Ovary (tissue), 9 donors: ENCODE results near the gene POTEF. TPM values are rescaled to one million over a fixed set of nuclear protein-coding genes. Genes with fewer than 3 reads are reported as not detected.
"Not testable (repeated sequence)": the region's sequence is repeated elsewhere in the genome, so short reads cannot be mapped to it uniquely, and the experiment has no call there.

Experiments
- DNase-seq, 5 donors: peaks; one replicate each; pipeline ENCODE4 v3.0.0-alpha.2; 2019 to 2020
- H3K27ac ChIP-seq, 2 donors: fragments of 200-600 bp; one replicate each; pipeline versions ENCODE4 v1.5.1 to v1.8.0; 2019 to 2022
- H3K27me3 ChIP-seq: fragments of 200-600 bp; one replicate; pipeline ENCODE4 v1.8.0; 2022
- H3K36me3 ChIP-seq: fragments of 200-600 bp; sonication (generic); one replicate; pipeline ENCODE4 v1.5.1; 2019
- H3K4me1 ChIP-seq: one replicate; pipeline ENCODE4 v1.8.1; 2013; ENCODE audit warnings: mild to moderate bottlenecking, moderate library complexity; ENCODE audit not compliant: insufficient read depth
- H3K4me3 ChIP-seq: fragments of 200-600 bp; sonication (generic); one replicate; pipeline ENCODE4 v1.5.1; 2017
- H3K9me3 ChIP-seq, 2 donors: fragments of 200-600 bp in 1 of 2; sonication (generic) in 1 of 2; one replicate each; pipeline versions ENCODE4 v1.5.1 to v1.8.1; 2013 to 2019; ENCODE audit warnings: mild to moderate bottlenecking in 1 of 2, moderate library complexity in 1 of 2
- EP300 ChIP-seq: sonication (generic); formaldehyde crosslinking; IDR thresholded peaks from one replicate; pipeline ENCODE4 v1.6.1; 2017; ENCODE audit warnings: antibody characterized with exemption
- POLR2A ChIP-seq: fragments of 450-650 bp; IDR thresholded peaks from one replicate; pipeline ENCODE4 v1.6.1; 2017; ENCODE audit warnings: antibody characterized with exemption, mild to moderate bottlenecking, moderate library complexity
- WGBS, 3 donors: extraction: QIAGEN DNeasy Blood & Tissue Kit in 1 of 3; methylation state at CpG; one replicate each; pipeline versions ENCODE4 v1.1.5 to v1.1.7; 2013 to 2017; 5-methylcytosine and 5-hydroxymethylcytosine counted together
- intact Hi-C, 4 donors: fragments of 100-400 bp; cut with DNase I; formaldehyde crosslinking; loops; one replicate each; pipeline versions ENCODE4 v1.11.0 to v1.15.1; 2022 to 2023
- polyA plus RNA-seq, 2 donors: library from polyadenylated mRNA; stranded (reverse); fragments of 200-250 nt in 1 of 2; fragments of 350-450 nt in 1 of 2; fragmentation: Illumina TruSeq in 1 of 2; extraction: RNeasy Lipid Tissue Mini Kit (QIAGEN cat#74804) in 1 of 2; gene quantifications; one replicate each; pipeline ENCODE4 v1.2.3, GENCODE V29; 2013 to 2014
- total RNA-seq, 7 donors: library from RNA; depleted of rRNA in 2 of 7; stranded (reverse); fragments of >200 nt in 2 of 7; fragmentation: NEBNext Ultra II Directional in 3 of 7; extraction: Animal tissue kit (Norgen Biotek cat#: 25700) in 3 of 7; gene quantifications; one replicate each; pipeline versions ENCODE4 v1.1.0 to v1.2.4, GENCODE V29; 2016 to 2023
- TF ChIP-seq, protein P1 (sequence below), 3 donors: fragments of 450-650 bp in 2 of 3; fragments of 200-600 bp in 1 of 3; IDR thresholded peaks; one replicate each; pipeline versions ENCODE4 v1.5.1 to v1.8.0; 2016 to 2022; ENCODE audit warnings: antibody characterized with exemption in 3 of 3, mild to moderate bottlenecking in 1 of 3
- donor health status: DM: no; HTN: no; CAD: no; lungs with moderate emphysema.
- donor health status: DM: no; HTN: no; CAD: no.
- donor health status: Bipolar disorder and iron deficiency.
- donor health status: DM: yes; HTN: yes; CAD: no.
- donor health status: DM: no; HTN: no; CAD: no.
- donor health status: DM: yes; HTN: yes; CAD: no.

Gene POTEF
- total and polyA plus RNA-seq, 9 donors = 0.04 to 2.2 (median 0.23) TPM; not detected in 6

DNA sequence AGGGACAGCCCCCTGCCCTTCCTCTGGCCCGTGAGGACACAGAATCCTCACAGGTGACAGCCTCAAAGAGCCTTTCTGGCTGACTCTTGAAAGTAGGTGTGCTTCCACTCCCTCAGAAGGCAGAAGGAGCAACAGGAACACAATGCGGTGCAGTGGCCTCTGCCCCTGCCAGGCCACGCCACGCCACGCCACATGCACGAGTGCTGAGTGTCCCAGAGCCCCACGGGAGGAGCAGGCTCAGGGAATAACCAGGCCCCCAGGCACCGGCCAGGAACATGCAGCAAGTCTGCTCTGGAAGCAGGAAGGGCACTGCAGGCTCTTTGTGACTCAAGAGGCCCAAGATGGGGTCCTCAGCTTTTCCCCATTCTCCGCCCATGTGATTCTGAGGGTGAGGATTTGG is 33.9 kb upstream of the POTEF start:
- no peak for TF ChIP-seq EP300
- no peak for TF ChIP-seq POLR2A
- TF ChIP-seq, protein P1, sequence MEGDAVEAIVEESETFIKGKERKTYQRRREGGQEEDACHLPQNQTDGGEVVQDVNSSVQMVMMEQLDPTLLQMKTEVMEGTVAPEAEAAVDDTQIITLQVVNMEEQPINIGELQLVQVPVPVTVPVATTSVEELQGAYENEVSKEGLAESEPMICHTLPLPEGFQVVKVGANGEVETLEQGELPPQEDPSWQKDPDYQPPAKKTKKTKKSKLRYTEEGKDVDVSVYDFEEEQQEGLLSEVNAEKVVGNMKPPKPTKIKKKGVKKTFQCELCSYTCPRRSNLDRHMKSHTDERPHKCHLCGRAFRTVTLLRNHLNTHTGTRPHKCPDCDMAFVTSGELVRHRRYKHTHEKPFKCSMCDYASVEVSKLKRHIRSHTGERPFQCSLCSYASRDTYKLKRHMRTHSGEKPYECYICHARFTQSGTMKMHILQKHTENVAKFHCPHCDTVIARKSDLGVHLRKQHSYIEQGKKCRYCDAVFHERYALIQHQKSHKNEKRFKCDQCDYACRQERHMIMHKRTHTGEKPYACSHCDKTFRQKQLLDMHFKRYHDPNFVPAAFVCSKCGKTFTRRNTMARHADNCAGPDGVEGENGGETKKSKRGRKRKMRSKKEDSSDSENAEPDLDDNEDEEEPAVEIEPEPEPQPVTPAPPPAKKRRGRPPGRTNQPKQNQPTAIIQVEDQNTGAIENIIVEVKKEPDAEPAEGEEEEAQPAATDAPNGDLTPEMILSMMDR (IDR thresholded peaks at IDR 0.05) = no peak
- intact Hi-C loops = no loop called here
- WGBS, 3 donors = 90 to 99% (median 94%) methylated on average over 5 to 9 of the region's 9 CpGs
- DNase-seq = no peak
- H3K36me3 ChIP-seq = no peaks in the 10 kb centered on the region
- H3K9me3 ChIP-seq = no peaks in the 10 kb centered on the region
- H3K27me3 ChIP-seq = no peaks in the 10 kb centered on the region
- H3K27ac ChIP-seq = no peak overlapping the region
- H3K4me3 ChIP-seq = no peak overlapping the region
- no peaks in the 10 kb centered on the region for H3K4me1 ChIP-seq

DNA sequence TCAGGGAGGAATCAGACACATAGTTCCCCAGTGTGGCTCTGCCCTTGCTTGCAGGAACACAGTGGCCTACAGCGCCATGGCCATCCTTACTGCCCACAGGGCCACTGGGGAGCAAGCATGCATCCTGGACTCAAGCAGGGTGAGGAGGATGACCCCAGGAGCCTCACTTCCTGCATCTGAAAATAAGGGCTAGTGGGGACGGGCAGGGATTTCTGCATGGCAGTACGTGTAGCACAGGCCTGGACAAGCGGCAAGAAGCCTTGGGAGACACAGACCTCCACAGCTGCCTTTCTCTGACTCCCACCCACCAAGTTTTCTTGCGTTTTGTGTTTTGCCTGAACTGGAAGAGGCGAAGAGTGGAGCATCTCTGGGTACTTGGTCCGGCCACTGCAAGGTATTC is 33.5 kb upstream of the POTEF start:
- DNase-seq, H3K4me3 ChIP-seq, intact Hi-C loops, H3K36me3 ChIP-seq, H3K9me3 ChIP-seq, H3K27me3 ChIP-seq, H3K27ac ChIP-seq, H3K4me1 ChIP-seq: not testable (repeated sequence)
- 92 to 95% (median 94%) methylated on average over 7 of the region's 7 CpGs for WGBS, 3 donors

GRCh38 chr2:130160838-130161705 is 32.0 kb upstream of the POTEF start:
- DNase-seq, H3K27me3 ChIP-seq, H3K4me1 ChIP-seq, H3K36me3 ChIP-seq, H3K4me3 ChIP-seq, H3K9me3 ChIP-seq, intact Hi-C loops, H3K27ac ChIP-seq: not testable (repeated sequence)
- WGBS, 3 donors = 78 to 80% (median 79%) methylated on average over 25 of the region's 25 CpGs

DNA sequence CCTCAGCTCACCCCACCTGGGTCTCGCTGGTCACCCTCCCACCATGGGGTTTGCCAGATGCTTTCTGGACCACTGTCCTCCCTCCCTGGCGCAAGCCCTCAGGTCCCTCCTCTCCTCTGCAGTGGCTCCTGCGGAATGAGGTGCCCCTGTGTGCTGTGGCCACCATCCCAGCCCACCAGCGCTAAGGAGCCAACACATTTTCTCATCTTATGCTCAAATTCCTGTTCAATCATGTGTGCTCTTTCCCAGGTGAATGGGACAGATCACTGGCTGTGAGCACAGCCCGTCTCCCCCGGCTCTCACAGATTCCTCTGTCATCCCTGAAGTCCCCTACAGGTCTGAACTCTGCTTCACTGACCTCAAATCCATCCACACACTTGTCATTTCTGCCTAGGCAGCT is 31.1 kb upstream of the POTEF start:
- Histone ChIP-seq H3K36me3 (no peaks in the 10 kb centered on the region), H3K9me3 (no peaks in the 10 kb centered on the region), H3K27ac (no peak overlapping the region), H3K4me1 (no peaks in the 10 kb centered on the region), H3K27me3 (no peaks in the 10 kb centered on the region), H3K4me3 (no peak overlapping the region)
- 93 to 96% (median 95%) methylated on average over 6 of the region's 6 CpGs for WGBS, 3 donors
- intact Hi-C loops = no loop called here
- DNase-seq = no peak
- TF ChIP-seq EP300 = no peak
- no peak for TF ChIP-seq POLR2A
- TF ChIP-seq, protein P1 (IDR thresholded peaks at IDR 0.05) = no peak

DNA sequence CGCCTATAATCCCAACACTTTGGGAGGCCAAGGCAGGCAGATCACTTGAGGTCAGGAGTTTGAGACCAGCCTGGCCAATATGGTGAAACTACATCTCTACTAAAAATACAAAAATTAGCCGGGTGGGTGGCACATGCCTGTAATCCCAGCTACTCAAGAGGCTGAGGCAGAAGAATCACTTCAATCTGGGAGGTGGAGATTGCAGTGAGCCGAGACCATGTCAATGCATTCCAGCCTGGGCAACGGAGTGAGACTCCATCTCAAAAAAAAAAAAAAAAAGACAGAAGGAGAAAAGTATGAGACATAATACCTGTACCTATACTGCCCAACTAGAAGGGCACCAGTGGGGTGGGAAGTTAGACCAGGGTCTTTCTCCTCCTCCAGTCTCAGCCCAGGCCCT is 30.4 kb upstream of the POTEF start:
- not testable (repeated sequence) for H3K9me3 ChIP-seq, H3K36me3 ChIP-seq, H3K4me3 ChIP-seq, H3K4me1 ChIP-seq, H3K27me3 ChIP-seq, DNase-seq, H3K27ac ChIP-seq
- intact Hi-C loops = loop anchor here in 2 of 4 donors (10.0 kb wide), 1 partner anchor 175 kb away; no protein-coding TSS in a partner anchor
- WGBS, 3 donors = 85 to 93% (median 90%) methylated on average over 4 of the region's 4 CpGs

DNA sequence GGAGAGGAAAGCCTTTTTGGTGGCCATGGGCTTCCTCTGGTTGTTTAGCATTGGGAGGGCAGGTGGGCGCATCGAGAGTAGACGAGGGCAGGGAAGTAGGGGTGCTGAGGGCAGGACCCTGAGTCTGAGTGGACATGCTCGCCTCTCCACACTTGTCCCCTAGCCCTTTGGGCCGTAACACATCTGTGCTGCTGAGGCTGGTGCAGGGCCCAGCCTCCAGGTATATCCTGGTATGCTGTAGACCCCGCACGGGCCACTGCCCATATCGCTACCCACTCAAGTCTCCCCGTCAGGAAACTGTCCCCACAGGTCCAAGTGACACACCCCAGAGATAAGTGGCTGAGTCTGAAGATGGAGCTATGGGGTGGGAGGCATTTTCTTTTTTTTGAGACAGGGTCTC is 29.6 kb upstream of the POTEF start:
- 91 to 92% (median 92%) methylated on average over 9 of the region's 9 CpGs for WGBS, 3 donors
- Histone ChIP-seq H3K27me3 (no peaks in the 10 kb centered on the region), H3K4me3 (no peak overlapping the region), H3K4me1 (no peaks in the 10 kb centered on the region), H3K27ac (no peak overlapping the region), H3K9me3 (no peaks in the 10 kb centered on the region), H3K36me3 (no peaks in the 10 kb centered on the region)
- no peak for DNase-seq
- TF ChIP-seq EP300 = no peak
- TF ChIP-seq, protein P1 (IDR thresholded peaks at IDR 0.05) = no peak
- TF ChIP-seq POLR2A = no peak
- intact Hi-C loops = loop anchor here in 2 of 4 donors (10.0 kb wide), 1 partner anchor 176 kb away; no protein-coding TSS in a partner anchor

DNA sequence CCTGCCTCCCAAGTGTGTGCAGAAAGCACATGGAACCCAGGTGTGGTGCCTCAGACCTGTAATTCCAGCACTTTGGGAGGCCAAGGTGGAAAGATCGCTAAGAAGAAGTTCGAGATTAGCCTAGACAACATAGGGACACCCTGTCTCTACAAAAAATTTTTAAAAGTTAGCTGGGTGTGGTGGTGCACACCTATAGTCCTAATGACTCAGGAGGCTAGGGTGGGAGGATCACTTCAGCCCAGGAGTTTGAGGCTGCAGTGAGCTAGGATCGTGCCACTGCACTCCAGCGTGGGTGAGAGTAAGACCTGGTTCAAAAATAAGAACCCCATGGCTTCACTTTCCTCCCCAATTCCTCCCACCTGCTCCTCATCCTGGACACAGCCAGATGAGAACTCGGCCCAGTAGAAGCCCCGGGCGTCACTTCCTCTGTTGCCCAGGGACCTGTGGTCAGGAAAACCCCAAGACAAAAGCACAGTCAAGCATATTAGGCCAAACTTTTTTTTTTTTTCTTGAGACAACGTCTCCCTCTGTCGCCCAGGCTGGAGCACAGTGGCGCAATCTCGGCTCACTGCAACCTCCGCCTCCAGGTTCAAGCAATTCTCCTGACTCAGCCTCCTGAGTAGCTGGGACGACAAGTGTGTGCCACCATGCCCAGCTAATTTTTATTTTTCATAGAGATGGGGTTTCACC is 28.9 kb upstream of the POTEF start:
- not testable (repeated sequence) for H3K4me1 ChIP-seq, H3K36me3 ChIP-seq, H3K9me3 ChIP-seq, H3K27ac ChIP-seq, DNase-seq, H3K4me3 ChIP-seq, H3K27me3 ChIP-seq
- intact Hi-C loops = loop anchor here in 2 of 4 donors (10.0 kb wide), 1 partner anchor 177 kb away; no protein-coding TSS in a partner anchor
- WGBS, 3 donors = 79 to 81% (median 81%) methylated on average over 13 of the region's 13 CpGs

- intact Hi-C loops = loop anchor here in 2 of 4 donors (10.0 kb wide), 1 partner anchor 177 kb away; no protein-coding TSS in a partner anchor
- WGBS, 3 donors = 73 to 81% (median 79%) methylated on average over 6 to 11 of the region's 12 CpGs
These were observed 28.3 kb upstream of the POTEF start for GRCh38 chr2:130157354-130157753.

More at GRCh38 chr2:130157354-130157753, 28.3 kb upstream of the POTEF start:
- H3K36me3 ChIP-seq, H3K27ac ChIP-seq, H3K9me3 ChIP-seq, DNase-seq, H3K4me1 ChIP-seq, H3K27me3 ChIP-seq, H3K4me3 ChIP-seq: not testable (repeated sequence)
